ENCODE data around the gene PLCG1. TPM values are rescaled to one million over a fixed set of nuclear protein-coding genes. Genes with fewer than 3 reads are reported as not detected.

The PLCG1 gene
- total and polyA plus RNA-seq, 10 donors: 28.0 to 144 (median 117) TPM

GRCh38 chr20:41138475-41139226 is 1.3 kb downstream of the PLCG1 start:
- intact Hi-C loops (cut with DNase I; ENCODE audit: low total_unique reads): no loop called here
- no peak for TF ChIP-seq POLR2A (IDR thresholded peaks at IDR 0.05)
- peak in 1 of 3 donors; percentile 10 for TF ChIP-seq POLR2AphosphoS5 (IDR thresholded peaks at IDR 0.05)
- Histone ChIP-seq H3K4me1 (peaks cover 37 to 83% (median 71%) of the 10 kb centered on the region in 6 donors), H3K4me3 (peak overlapping the region; percentile 89 to 98 (median 95)), H3K9me3 (no peaks in the 10 kb centered on the region), H3K27ac (peak overlapping the region; percentile 90 to 98 (median 95)), H3K27me3 (replicated peaks in 1 of 7) (peaks cover 0 to 12% (median 0%) of the 10 kb centered on the region in 7 donors), H3K36me3 (no peaks in the 10 kb centered on the region)
- no peak for DNase-seq
- WGBS, 5 donors: 18 to 29% (median 24%) methylated on average over 11 to 12 of the region's 12 CpGs

- Histone ChIP-seq H3K4me3 (peak overlapping the region; percentile 89 to 98 (median 95)), H3K36me3 (peaks cover 0 to 6% (median 0%) of the 10 kb centered on the region in 6 donors), H3K27me3 (replicated peaks in 1 of 7) (peaks cover 0 to 12% (median 0%) of the 10 kb centered on the region in 7 donors), H3K9me3 (no peaks in the 10 kb centered on the region), H3K4me1 (peaks cover 37 to 91% (median 79%) of the 10 kb centered on the region in 6 donors), H3K27ac (peak overlapping the region; percentile 66 to 98 (median 95))
- intact Hi-C loops (cut with DNase I; ENCODE audit: low total_unique reads): no loop called here
- no peak for TF ChIP-seq CTCF (IDR thresholded peaks at IDR 0.05 in 8 of 11, conservative IDR thresholded peaks at IDR 0.05 in 3 of 11)
- no peak for TF ChIP-seq POLR2AphosphoS5 (IDR thresholded peaks at IDR 0.05)
- TF ChIP-seq POLR2A (IDR thresholded peaks at IDR 0.05): no peak
- 46 to 77% (median 65%) methylated on average over 5 of the region's 5 CpGs for WGBS, 5 donors
- DNase-seq: no peak
Measured at GRCh38 chr20:41139227-41140093, 2.1 kb downstream of the PLCG1 start.

- Histone ChIP-seq H3K36me3 (peaks cover 0 to 7% (median 0%) of the 10 kb centered on the region in 6 donors), H3K9me3 (no peaks in the 10 kb centered on the region), H3K4me1 (peaks cover 41 to 93% (median 86%) of the 10 kb centered on the region in 6 donors), H3K27me3 (replicated peaks in 1 of 7) (peaks cover 0 to 12% (median 0%) of the 10 kb centered on the region in 7 donors), H3K4me3 (peak overlapping the region in 1 of 8 donors; percentile 98), H3K27ac (peak overlapping the region; percentile 37 to 98 (median 88))
- intact Hi-C loops (cut with DNase I; ENCODE audit: low total_unique reads): no loop called here
- TF ChIP-seq POLR2A (IDR thresholded peaks at IDR 0.05): no peak
- no peak for TF ChIP-seq POLR2AphosphoS5 (IDR thresholded peaks at IDR 0.05)
- TF ChIP-seq CTCF (IDR thresholded peaks at IDR 0.05 in 8 of 11, conservative IDR thresholded peaks at IDR 0.05 in 3 of 11): no peak
- WGBS, 5 donors: 71 to 82% (median 75%) methylated on average over 10 of the region's 10 CpGs
- DNase-seq: no peak
Measured at GRCh38 chr20:41140226-41141133, 3.1 kb downstream of the PLCG1 start.
